Vagina (tissue), 2 donors: ENCODE measurements around the gene ZBED1.
"Not testable (repeated sequence)": the region's sequence is repeated elsewhere in the genome, so short reads cannot be mapped to it uniquely, and the experiment has no call there.

Source experiments
- POLR2A ChIP-seq, 2 donors: fragments of 450-650 bp; IDR thresholded peaks; one replicate each; pipeline ENCODE4 v1.6.1; 2017; ENCODE audit warnings: antibody characterized with exemption in 2 of 2, mild to moderate bottlenecking in 2 of 2, moderate library complexity in 2 of 2
- POLR2AphosphoS5 ChIP-seq, 2 donors: sonication (generic); formaldehyde crosslinking; IDR thresholded peaks; one replicate each; pipeline ENCODE4 v1.9.0; 2017; ENCODE audit warnings: antibody characterized with exemption in 2 of 2, mild to moderate bottlenecking in 2 of 2, low read depth in 1 of 2; ENCODE audit not compliant: insufficient read depth in 1 of 2
- TF ChIP-seq, protein P1 (sequence below), 3 experiments: fragments of 450-650 bp in 2 of 3; fragments of 200-600 bp in 1 of 3; sonication (generic) in 1 of 3; IDR thresholded peaks; one replicate each; pipeline ENCODE4 v1.5.1; 2017 to 2019; ENCODE audit warnings: antibody characterized with exemption in 3 of 3, mild to moderate bottlenecking in 2 of 3, moderate library complexity in 2 of 3

DNA sequence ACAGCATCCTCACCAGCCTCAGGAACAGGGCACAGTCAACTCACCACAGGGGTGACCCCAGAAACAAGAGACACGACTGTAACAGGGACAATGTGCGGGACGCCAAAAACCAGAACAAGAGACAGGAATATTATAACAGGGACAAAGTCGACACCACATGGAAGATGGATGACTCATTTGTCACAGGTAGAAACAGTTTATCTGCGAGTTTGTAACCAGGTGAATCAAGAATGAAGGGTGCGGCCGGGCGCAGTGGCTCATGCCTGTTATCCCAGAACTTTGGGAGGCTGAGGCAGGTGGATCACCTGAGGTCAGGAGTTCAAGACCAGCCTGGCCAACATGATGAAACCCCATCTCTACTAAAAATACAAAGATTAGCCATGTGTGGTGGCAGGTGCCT lies 44.7 kb downstream of the ZBED1 start:
- TF ChIP-seq, protein P1, sequence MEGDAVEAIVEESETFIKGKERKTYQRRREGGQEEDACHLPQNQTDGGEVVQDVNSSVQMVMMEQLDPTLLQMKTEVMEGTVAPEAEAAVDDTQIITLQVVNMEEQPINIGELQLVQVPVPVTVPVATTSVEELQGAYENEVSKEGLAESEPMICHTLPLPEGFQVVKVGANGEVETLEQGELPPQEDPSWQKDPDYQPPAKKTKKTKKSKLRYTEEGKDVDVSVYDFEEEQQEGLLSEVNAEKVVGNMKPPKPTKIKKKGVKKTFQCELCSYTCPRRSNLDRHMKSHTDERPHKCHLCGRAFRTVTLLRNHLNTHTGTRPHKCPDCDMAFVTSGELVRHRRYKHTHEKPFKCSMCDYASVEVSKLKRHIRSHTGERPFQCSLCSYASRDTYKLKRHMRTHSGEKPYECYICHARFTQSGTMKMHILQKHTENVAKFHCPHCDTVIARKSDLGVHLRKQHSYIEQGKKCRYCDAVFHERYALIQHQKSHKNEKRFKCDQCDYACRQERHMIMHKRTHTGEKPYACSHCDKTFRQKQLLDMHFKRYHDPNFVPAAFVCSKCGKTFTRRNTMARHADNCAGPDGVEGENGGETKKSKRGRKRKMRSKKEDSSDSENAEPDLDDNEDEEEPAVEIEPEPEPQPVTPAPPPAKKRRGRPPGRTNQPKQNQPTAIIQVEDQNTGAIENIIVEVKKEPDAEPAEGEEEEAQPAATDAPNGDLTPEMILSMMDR (IDR thresholded peaks at IDR 0.05): not testable (repeated sequence)
- TF ChIP-seq POLR2AphosphoS5 (IDR thresholded peaks at IDR 0.05; ENCODE audit: insufficient read depth in 1 of 2, low read depth in 1 of 2); POLR2A (IDR thresholded peaks at IDR 0.05): not testable (repeated sequence)
